Measurements from ENCODE around the gene ADISSP.

GRCh38 chr20:3784863-3785239, 17.3 kb upstream of the ADISSP start:
- TF ChIP-seq POLR2AphosphoS5 (IDR thresholded peaks at IDR 0.05) (no peak), POLR2A (IDR thresholded peaks at IDR 0.05) (no peak), CTCF (IDR thresholded peaks at IDR 0.05) (no peak), EP300 (IDR thresholded peaks at IDR 0.05; ENCODE audit: low read depth) (no peak)
